ENCODE results near the gene BRD4.
"Not testable (repeated sequence)": the region's sequence is repeated elsewhere in the genome, so short reads cannot be mapped to it uniquely, and the experiment has no call there.

Gene BRD4

GRCh38 chr19:15367439-15367838 lies 35.1 kb upstream of the BRD4 start:
- no peaks in the 10 kb centered on the region for H3K9me2 ChIP-seq (replicated peaks; ENCODE audit: control insufficient read depth, low read length)
- no peaks in the 10 kb centered on the region for H3K9me3 ChIP-seq (ENCODE audit: control insufficient read depth, insufficient read depth, low read length)
- H3K36me3 ChIP-seq (ENCODE audit: control insufficient read depth, low read length), result peaks cover 71% of the 10 kb centered on the region
- no peak overlapping the region for H3K27ac ChIP-seq (ENCODE audit: low read depth, low read length)
- H3K4me3 ChIP-seq (ENCODE audit: low read length), result no peak overlapping the region
- no peak for TF ChIP-seq CTCF (IDR thresholded peaks at IDR 0.05; ENCODE audit: low read depth, low read length, poor library complexity, severe bottlenecking)
- TF ChIP-seq EZH2phosphoT487 (IDR thresholded peaks at IDR 0.05; ENCODE audit: borderline replicate concordance, low read length), result no peak
- H3K4me2 ChIP-seq (ENCODE audit: low read length), result no peak overlapping the region
- no peaks in the 10 kb centered on the region for H3K4me1 ChIP-seq (ENCODE audit: control insufficient read depth, low read length)
- H3K79me2 ChIP-seq (ENCODE audit: control insufficient read depth, low read length), result peaks cover 15% of the 10 kb centered on the region
- no peaks in the 10 kb centered on the region for H3K27me3 ChIP-seq (ENCODE audit: control insufficient read depth, low read length)
- H3F3A ChIP-seq (ENCODE audit: control insufficient read depth, insufficient read depth), result no peaks in the 10 kb centered on the region
- H4K20me1 ChIP-seq (ENCODE audit: control insufficient read depth, insufficient read depth, low read depth, low read length), result peaks cover 5% of the 10 kb centered on the region; the same call in 1 of the 2 replicates

- no peaks in the 10 kb centered on the region for H3K9me2 ChIP-seq (replicated peaks; ENCODE audit: control insufficient read depth, low read length)
- no peaks in the 10 kb centered on the region for H3K9me3 ChIP-seq (ENCODE audit: control insufficient read depth, insufficient read depth, low read length)
- no peaks in the 10 kb centered on the region for H3K27me3 ChIP-seq (ENCODE audit: control insufficient read depth, low read length)
- H4K20me1 ChIP-seq (ENCODE audit: control insufficient read depth, insufficient read depth, low read depth, low read length), result no peaks in the 10 kb centered on the region
- H3K4me2 ChIP-seq (ENCODE audit: low read length), result no peak overlapping the region
- no peak overlapping the region for H3K27ac ChIP-seq (ENCODE audit: low read depth, low read length)
- H3F3A ChIP-seq (ENCODE audit: control insufficient read depth, insufficient read depth), result no peaks in the 10 kb centered on the region
- H3K4me3 ChIP-seq (ENCODE audit: low read length), result no peak overlapping the region
- H3K79me2 ChIP-seq (ENCODE audit: control insufficient read depth, low read length), result 0 out of 2 replicates have a peak, but pooled peaks cover 3% of the 10 kb centered on the region
- no peaks in the 10 kb centered on the region for H3K4me1 ChIP-seq (ENCODE audit: control insufficient read depth, low read length)
- peaks cover 68% of the 10 kb centered on the region for H3K36me3 ChIP-seq (ENCODE audit: control insufficient read depth, low read length)
- TF ChIP-seq CTCF (IDR thresholded peaks at IDR 0.05; ENCODE audit: low read depth, low read length, poor library complexity, severe bottlenecking) (no peak), EZH2phosphoT487 (IDR thresholded peaks at IDR 0.05; ENCODE audit: borderline replicate concordance, low read length) (no peak)
Measured at GRCh38 chr19:15365264-15365663, 32.9 kb upstream of the BRD4 start.

- not testable (repeated sequence) for H3K9me3 ChIP-seq (ENCODE audit: control insufficient read depth, insufficient read depth, low read length); H3K4me1 ChIP-seq (ENCODE audit: control insufficient read depth, low read length); H3K4me2 ChIP-seq (ENCODE audit: low read length); H3K9me2 ChIP-seq (replicated peaks; ENCODE audit: control insufficient read depth, low read length); H4K20me1 ChIP-seq (ENCODE audit: control insufficient read depth, insufficient read depth, low read depth, low read length); H3F3A ChIP-seq (ENCODE audit: control insufficient read depth, insufficient read depth); H3K27ac ChIP-seq (ENCODE audit: low read depth, low read length); H3K79me2 ChIP-seq (ENCODE audit: control insufficient read depth, low read length); H3K27me3 ChIP-seq (ENCODE audit: control insufficient read depth, low read length); H3K4me3 ChIP-seq (ENCODE audit: low read length)
- H3K36me3 ChIP-seq (ENCODE audit: control insufficient read depth, low read length), result peaks cover 64% of the 10 kb centered on the region
Measured at GRCh38 chr19:15363791-15364190, 31.5 kb upstream of the BRD4 start.

- not testable (repeated sequence) for H3K27ac ChIP-seq (ENCODE audit: low read depth, low read length); H4K20me1 ChIP-seq (ENCODE audit: control insufficient read depth, insufficient read depth, low read depth, low read length); H3K27me3 ChIP-seq (ENCODE audit: control insufficient read depth, low read length); H3F3A ChIP-seq (ENCODE audit: control insufficient read depth, insufficient read depth); H3K9me3 ChIP-seq (ENCODE audit: control insufficient read depth, insufficient read depth, low read length); H3K4me3 ChIP-seq (ENCODE audit: low read length); H3K79me2 ChIP-seq (ENCODE audit: control insufficient read depth, low read length); H3K4me2 ChIP-seq (ENCODE audit: low read length); H3K9me2 ChIP-seq (replicated peaks; ENCODE audit: control insufficient read depth, low read length); H3K4me1 ChIP-seq (ENCODE audit: control insufficient read depth, low read length)
- peaks cover 64% of the 10 kb centered on the region for H3K36me3 ChIP-seq (ENCODE audit: control insufficient read depth, low read length)
Measured at GRCh38 chr19:15363048-15363447, 30.7 kb upstream of the BRD4 start.

GRCh38 chr19:15360015-15360414 lies 27.7 kb upstream of the BRD4 start:
- H3K4me2 ChIP-seq (ENCODE audit: low read length); H4K20me1 ChIP-seq (ENCODE audit: control insufficient read depth, insufficient read depth, low read depth, low read length); H3K9me2 ChIP-seq (replicated peaks; ENCODE audit: control insufficient read depth, low read length); H3K4me3 ChIP-seq (ENCODE audit: low read length); H3K27ac ChIP-seq (ENCODE audit: low read depth, low read length); H3K79me2 ChIP-seq (ENCODE audit: control insufficient read depth, low read length); H3K9me3 ChIP-seq (ENCODE audit: control insufficient read depth, insufficient read depth, low read length); H3K27me3 ChIP-seq (ENCODE audit: control insufficient read depth, low read length); H3K4me1 ChIP-seq (ENCODE audit: control insufficient read depth, low read length); H3F3A ChIP-seq (ENCODE audit: control insufficient read depth, insufficient read depth): not testable (repeated sequence)
- H3K36me3 ChIP-seq (ENCODE audit: control insufficient read depth, low read length), result peaks cover 58% of the 10 kb centered on the region

All from DOHH2 (cell line).